Common myeloid progenitor, CD34-positive (primary cell): ENCODE data around the gene PHF21B.

Experiments used
- CTCF ChIA-PET: fragments of 350-600 bp; sonication (Branson Sonifier 250); formaldehyde crosslinking; loops from one replicate; lab custom pipeline; 2021; ENCODE audit warnings: antibody characterized with exemption; lab: Charles Lee
- POLR2A ChIA-PET: fragments of 350-600 bp; sonication (Branson Sonifier 250); formaldehyde crosslinking; loops from one replicate; lab custom pipeline; 2021; ENCODE audit warnings: antibody characterized with exemption; lab: Charles Lee
- DNase-seq, 3 donors: peaks; one replicate each; pipeline versions ENCODE4 v3.0.0 to v3.0.0-alpha.2; 2013
- H3K27ac ChIP-seq, 2 experiments: 1 replicate in 1 of 2; 2 replicates in 1 of 2; pipeline ENCODE4 v1.7.0; 2013; ENCODE audit warnings: inconsistent platforms in 2 of 2, low read length in 2 of 2, mild to moderate bottlenecking in 2 of 2, low read depth in 1 of 2, moderate library complexity in 1 of 2; ENCODE audit not compliant: severe bottlenecking in 2 of 2, insufficient read depth in 1 of 2, poor library complexity in 1 of 2
- H3K27me3 ChIP-seq, 5 experiments: replicated peaks in 2 of 5; 1 replicate in 3 of 5; 2 replicates in 2 of 5; pipeline versions ENCODE4 v1.6.1 to v1.7.0; 2013; ENCODE audit warnings: low read length in 4 of 5, mild to moderate bottlenecking in 2 of 5, moderate library complexity in 2 of 5, inconsistent platforms in 1 of 5; ENCODE audit not compliant: insufficient read depth in 5 of 5, control insufficient read depth in 4 of 5
- H3K36me3 ChIP-seq, 4 experiments: 1 replicate in 2 of 4; 2 replicates in 2 of 4; pipeline versions ENCODE4 v1.6.1 to v1.7.0; 2013; ENCODE audit warnings: low read length in 3 of 4, control low read depth in 1 of 4, mild to moderate bottlenecking in 1 of 4; ENCODE audit not compliant: control insufficient read depth in 4 of 4, insufficient read depth in 4 of 4
- H3K4me1 ChIP-seq, 4 experiments: 1 replicate in 3 of 4; 2 replicates in 1 of 4; pipeline versions ENCODE4 v1.6.1 to v1.7.1; 2013; ENCODE audit warnings: low read length in 3 of 4, mild to moderate bottlenecking in 3 of 4, control low read depth in 1 of 4, inconsistent platforms in 1 of 4, moderate library complexity in 1 of 4; ENCODE audit not compliant: control insufficient read depth in 4 of 4, insufficient read depth in 4 of 4; ENCODE audit errors: control extremely low read depth in 1 of 4
- H3K4me3 ChIP-seq, 7 experiments: 1 replicate in 4 of 7; 2 replicates in 3 of 7; pipeline versions ENCODE4 v1.5.1 to v1.7.0; 2013; ENCODE audit warnings: mild to moderate bottlenecking in 7 of 7, low read length in 6 of 7, moderate library complexity in 6 of 7, inconsistent platforms in 2 of 7, low read depth in 2 of 7, control low read depth in 1 of 7; ENCODE audit not compliant: insufficient read depth in 4 of 7, control insufficient read depth in 1 of 7; ENCODE audit errors: extremely low read depth in 1 of 7
- H3K9me3 ChIP-seq, 5 experiments: 1 replicate in 4 of 5; 2 replicates in 1 of 5; pipeline versions ENCODE4 v1.6.1 to v1.7.1; 2013; ENCODE audit warnings: low read length in 4 of 5, mild to moderate bottlenecking in 2 of 5, inconsistent platforms in 1 of 5, low read depth in 1 of 5, moderate library complexity in 1 of 5; ENCODE audit not compliant: control insufficient read depth in 4 of 5, insufficient read depth in 2 of 5; ENCODE audit errors: control extremely low read depth in 1 of 5
- WGBS: methylation state at CpG from one replicate; pipeline ENCODE4 v1.1.5; 2013; ENCODE audit not compliant: insufficient coverage; 5-methylcytosine and 5-hydroxymethylcytosine counted together

The PHF21B gene

GRCh38 chr22:44882226-44882905, 127.4 kb downstream of the PHF21B start:
- no peaks in the 10 kb centered on the region for H3K36me3 ChIP-seq
- H3K9me3 ChIP-seq, result peaks cover 0 to 2% (median 0%) of the 10 kb centered on the region in 5 experiments
- no peak overlapping the region for H3K27ac ChIP-seq
- DNase-seq, result no peak
- POLR2A ChIA-PET, result no interaction called here
- 94% methylated on average over 15 of the region's 26 CpGs for WGBS
- CTCF ChIA-PET, result no interaction called here
- no peaks in the 10 kb centered on the region for H3K4me1 ChIP-seq
- H3K4me3 ChIP-seq, result no peak overlapping the region
- no peaks in the 10 kb centered on the region for H3K27me3 ChIP-seq

DNA sequence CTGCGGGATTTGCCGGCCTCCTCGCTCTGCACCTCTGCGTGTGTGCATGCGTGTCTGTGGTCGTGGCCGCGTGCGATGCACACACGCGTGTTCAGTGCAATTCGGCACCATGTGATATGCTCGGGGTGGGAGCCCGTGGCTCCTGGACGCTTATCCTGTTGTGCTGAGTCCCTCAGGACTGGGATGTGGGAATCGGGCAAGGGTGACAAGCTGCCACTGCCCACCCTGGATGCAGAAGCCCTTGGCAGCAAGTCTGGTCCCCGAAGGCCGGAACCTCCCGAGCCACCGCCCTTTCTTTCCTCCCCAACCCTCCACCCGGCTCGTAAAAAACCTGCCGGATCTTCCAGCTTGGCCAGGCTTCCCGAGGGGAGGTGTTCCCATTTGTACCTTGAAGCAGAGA, 128.2 kb downstream of the PHF21B start:
- no peaks in the 10 kb centered on the region for H3K36me3 ChIP-seq
- no peaks in the 10 kb centered on the region for H3K27me3 ChIP-seq
- WGBS, result 99% methylated on average over 17 of the region's 24 CpGs
- H3K9me3 ChIP-seq, result peaks cover 0 to 8% (median 4%) of the 10 kb centered on the region in 5 experiments
- ChIA-PET POLR2A (no interaction called here), CTCF (no interaction called here)
- H3K4me3 ChIP-seq, result no peak overlapping the region
- DNase-seq, result no peak
- H3K4me1 ChIP-seq, result no peaks in the 10 kb centered on the region
- no peak overlapping the region for H3K27ac ChIP-seq

DNA sequence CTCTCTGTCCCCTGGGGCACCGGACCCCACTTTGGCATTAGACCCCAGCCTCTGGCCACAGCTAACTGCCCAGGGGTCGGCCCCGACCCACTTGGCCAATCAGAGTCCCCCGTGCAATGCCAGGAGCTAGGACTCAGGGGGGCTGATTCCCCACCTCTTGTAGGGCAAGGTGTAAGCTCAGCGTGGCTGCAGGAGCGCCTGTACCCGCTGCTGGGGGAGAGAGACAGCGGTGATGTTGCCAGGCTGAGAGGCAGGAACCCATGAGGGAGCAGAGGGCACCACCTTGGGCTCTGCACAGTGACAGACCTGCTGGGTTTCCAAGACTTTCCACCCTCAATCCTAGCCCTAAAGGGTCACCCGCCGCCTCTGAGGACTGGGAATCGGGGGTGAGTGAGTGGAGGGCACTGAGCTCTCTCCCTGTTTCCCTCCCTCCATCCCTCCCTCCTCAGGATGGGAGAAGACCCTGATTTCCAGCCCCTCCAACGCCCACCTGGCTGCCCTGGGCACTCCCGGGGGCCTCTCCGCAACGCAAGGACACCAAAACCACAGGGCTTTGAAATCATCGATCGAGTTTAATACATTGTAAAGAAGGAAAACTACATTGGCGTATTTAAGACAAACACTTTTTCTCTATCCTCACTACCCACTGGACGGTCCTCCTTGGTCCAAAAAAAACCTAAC, 129.1 kb downstream of the PHF21B start:
- H3K36me3 ChIP-seq, result no peaks in the 10 kb centered on the region
- no peak overlapping the region for H3K4me3 ChIP-seq
- H3K27me3 ChIP-seq, result no peaks in the 10 kb centered on the region
- peaks cover 0 to 8% (median 5%) of the 10 kb centered on the region in 5 experiments for H3K9me3 ChIP-seq
- CTCF ChIA-PET, result no interaction called here
- no peaks in the 10 kb centered on the region for H3K4me1 ChIP-seq
- POLR2A ChIA-PET, result no interaction called here
- no peak for DNase-seq
- no peak overlapping the region for H3K27ac ChIP-seq
- WGBS, result 93% methylated on average over 17 of the region's 19 CpGs

- Histone ChIP-seq H3K36me3 (no peaks in the 10 kb centered on the region), H3K4me3 (no peak overlapping the region)
Measured at GRCh38 chr22:44879301-44879680, 130.5 kb downstream of the PHF21B start.

GRCh38 chr22:44878483-44879300, 131.1 kb downstream of the PHF21B start:
- Histone ChIP-seq H3K36me3 (no peaks in the 10 kb centered on the region), H3K27ac (no peak overlapping the region), H3K4me1 (no peaks in the 10 kb centered on the region), H3K4me3 (no peak overlapping the region), H3K27me3 (no peaks in the 10 kb centered on the region), H3K9me3 (peaks cover 0 to 8% (median 5%) of the 10 kb centered on the region in 5 experiments)
- 92% methylated on average over 4 of the region's 14 CpGs for WGBS
- ChIA-PET CTCF (no interaction called here), POLR2A (no interaction called here)
- no peak for DNase-seq

More at GRCh38 chr22:44879301-44879680, 130.5 kb downstream of the PHF21B start:
- over 99% methylated on average over 12 of the region's 12 CpGs for WGBS
- Histone ChIP-seq H3K9me3 (peaks cover 0 to 8% (median 5%) of the 10 kb centered on the region in 5 experiments), H3K4me1 (no peaks in the 10 kb centered on the region), H3K27me3 (no peaks in the 10 kb centered on the region), H3K27ac (no peak overlapping the region)
- DNase-seq, result no peak
- POLR2A ChIA-PET, result no interaction called here
- CTCF ChIA-PET, result no interaction called here

DNA sequence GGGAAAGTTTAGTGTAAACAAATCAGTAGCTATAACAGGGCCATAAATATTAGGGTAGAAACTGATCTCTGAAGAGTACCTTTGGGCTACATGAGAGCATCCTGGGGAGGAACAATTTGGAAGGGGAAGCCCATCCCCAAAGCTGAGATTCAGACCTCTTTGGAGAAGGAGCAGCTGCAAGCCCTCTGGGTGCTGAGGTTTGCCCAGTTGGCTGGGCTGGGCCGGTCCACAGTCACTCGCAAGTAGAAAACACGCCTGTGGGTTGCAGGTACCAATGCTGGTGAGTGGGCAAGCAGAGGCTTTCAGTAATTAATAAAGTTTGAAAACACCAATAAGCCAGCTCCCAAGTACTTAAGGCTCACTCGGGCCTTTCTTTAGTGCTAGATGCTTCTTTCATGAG, 132.9 kb downstream of the PHF21B start:
- 94% methylated on average over 4 of the region's 4 CpGs for WGBS
- no peaks in the 10 kb centered on the region for H3K4me1 ChIP-seq
- H3K36me3 ChIP-seq, result no peaks in the 10 kb centered on the region
- ChIA-PET CTCF (no interaction called here), POLR2A (interaction anchor here (0.6 kb wide), 1 partner anchor 597 kb away, joined by 3 read pairs; no protein-coding TSS in a partner anchor)
- DNase-seq, result no peak
- no peaks in the 10 kb centered on the region for H3K27me3 ChIP-seq
- H3K27ac ChIP-seq, result no peak overlapping the region
- H3K4me3 ChIP-seq, result no peak overlapping the region
- peaks cover 0 to 8% (median 7%) of the 10 kb centered on the region in 5 experiments for H3K9me3 ChIP-seq
